ENCODE results near the gene L3MBTL2.

DNA sequence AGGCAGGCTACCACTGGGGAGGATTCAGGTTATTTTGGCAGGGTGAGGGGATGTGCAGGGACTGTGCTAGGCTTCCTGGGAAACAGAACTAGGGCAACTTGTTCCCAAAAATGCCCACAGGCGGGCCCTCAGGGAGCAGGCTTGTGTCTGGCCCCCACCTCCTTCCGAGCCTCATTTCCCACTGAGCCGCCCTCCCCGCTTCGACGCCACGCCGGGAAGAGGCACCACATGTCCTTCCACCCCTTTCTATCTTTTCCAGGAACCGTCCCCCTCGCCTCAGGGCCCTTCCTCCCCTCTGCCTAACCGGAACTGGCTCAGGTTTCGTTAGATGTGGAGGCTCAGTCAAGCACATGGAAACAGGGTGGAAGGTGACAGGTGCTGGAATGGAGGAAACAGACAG is 45.0 kb downstream of the L3MBTL2 start:
- no peak for TF ChIP-seq POLR2A (IDR thresholded peaks at IDR 0.05)
- TF ChIP-seq, protein P1, sequence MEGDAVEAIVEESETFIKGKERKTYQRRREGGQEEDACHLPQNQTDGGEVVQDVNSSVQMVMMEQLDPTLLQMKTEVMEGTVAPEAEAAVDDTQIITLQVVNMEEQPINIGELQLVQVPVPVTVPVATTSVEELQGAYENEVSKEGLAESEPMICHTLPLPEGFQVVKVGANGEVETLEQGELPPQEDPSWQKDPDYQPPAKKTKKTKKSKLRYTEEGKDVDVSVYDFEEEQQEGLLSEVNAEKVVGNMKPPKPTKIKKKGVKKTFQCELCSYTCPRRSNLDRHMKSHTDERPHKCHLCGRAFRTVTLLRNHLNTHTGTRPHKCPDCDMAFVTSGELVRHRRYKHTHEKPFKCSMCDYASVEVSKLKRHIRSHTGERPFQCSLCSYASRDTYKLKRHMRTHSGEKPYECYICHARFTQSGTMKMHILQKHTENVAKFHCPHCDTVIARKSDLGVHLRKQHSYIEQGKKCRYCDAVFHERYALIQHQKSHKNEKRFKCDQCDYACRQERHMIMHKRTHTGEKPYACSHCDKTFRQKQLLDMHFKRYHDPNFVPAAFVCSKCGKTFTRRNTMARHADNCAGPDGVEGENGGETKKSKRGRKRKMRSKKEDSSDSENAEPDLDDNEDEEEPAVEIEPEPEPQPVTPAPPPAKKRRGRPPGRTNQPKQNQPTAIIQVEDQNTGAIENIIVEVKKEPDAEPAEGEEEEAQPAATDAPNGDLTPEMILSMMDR (IDR thresholded peaks at IDR 0.05): no peak

Measured in uterus (tissue), 2 donors.